Hepatocyte (in vitro differentiated cells): ENCODE measurements around the gene CSH1. TPM values are rescaled to one million over a fixed set of nuclear protein-coding genes. Genes with fewer than 3 reads are reported as not detected.
"Not testable (repeated sequence)": the region's sequence is repeated elsewhere in the genome, so short reads cannot be mapped to it uniquely, and the experiment has no call there.

Source experiments
- DNase-seq: peaks from one replicate; pipeline ENCODE4 v3.0.0-alpha.2; 2016; ENCODE audit warnings: low spot score
- H2AFZ ChIP-seq: fragments of 200-600 bp; sonication (generic); 2 replicates; pipeline ENCODE4 v1.6.0; 2016; ENCODE audit warnings: antibody characterized with exemption, mild to moderate bottlenecking
- H3K27ac ChIP-seq: fragments of 200-600 bp; sonication (generic); 2 replicates; pipeline ENCODE4 v1.5.1; 2016; ENCODE audit warnings: mild to moderate bottlenecking
- H3K27me3 ChIP-seq: fragments of 200-600 bp; sonication (generic); 2 replicates; pipeline ENCODE4 v1.6.1; 2016
- H3K36me3 ChIP-seq: fragments of 200-600 bp; sonication (generic); replicated peaks from 2 replicates; pipeline ENCODE4 v1.5.1; 2016; ENCODE audit warnings: low read depth; ENCODE audit not compliant: insufficient read depth
- H3K4me1 ChIP-seq: fragments of 200-600 bp; sonication (generic); 2 replicates; pipeline ENCODE4 v1.5.1; 2016; ENCODE audit warnings: mild to moderate bottlenecking, moderate library complexity; ENCODE audit not compliant: insufficient read depth
- H3K4me2 ChIP-seq: fragments of 200-600 bp; sonication (generic); 2 replicates; pipeline ENCODE4 v1.6.0; 2016
- H3K4me3 ChIP-seq: fragments of 200-600 bp; sonication (generic); 2 replicates; pipeline ENCODE4 v1.5.1; 2016; ENCODE audit warnings: mild to moderate bottlenecking
- H3K79me2 ChIP-seq: fragments of 200-600 bp; sonication (generic); 2 replicates; pipeline ENCODE4 v1.6.0; 2017; ENCODE audit warnings: mild to moderate bottlenecking
- H3K9me2 ChIP-seq: fragments of 200-600 bp; sonication (generic); replicated peaks from 2 replicates; pipeline ENCODE4 v1.6.0; 2017; ENCODE audit warnings: mild to moderate bottlenecking; ENCODE audit not compliant: insufficient read depth
- H3K9me3 ChIP-seq: fragments of 200-600 bp; sonication (generic); 2 replicates; pipeline ENCODE4 v1.5.1; 2016; ENCODE audit warnings: low read depth, mild to moderate bottlenecking
- H4K20me1 ChIP-seq: fragments of 200-600 bp; sonication (generic); 2 replicates; pipeline ENCODE4 v1.6.0; 2016; ENCODE audit warnings: mild to moderate bottlenecking; ENCODE audit not compliant: insufficient read depth, poor library complexity, severe bottlenecking
- EZH2 ChIP-seq: fragments of 200-600 bp; sonication (generic); IDR thresholded peaks from 2 replicates; pipeline ENCODE4 v1.6.1; 2016; ENCODE audit warnings: antibody characterized with exemption, mild to moderate bottlenecking, borderline replicate concordance
- EZH2phosphoT487 ChIP-seq: fragments of 200-600 bp; sonication (generic); IDR thresholded peaks from one replicate; pipeline ENCODE4 v1.6.1; 2018; ENCODE audit warnings: antibody characterized with exemption, mild to moderate bottlenecking, low read depth, moderate library complexity; ENCODE audit not compliant: unreplicated experiment, severe bottlenecking
- WGBS: methylation state at CpG from one replicate; pipeline ENCODE4 v1.1.6; 2016; ENCODE audit warnings: low lambda C conversion rate; ENCODE audit errors: missing lambda C conversion rate; 5-methylcytosine and 5-hydroxymethylcytosine counted together
- polyA plus RNA-seq: library from polyadenylated mRNA; unstranded; fragments of >200 nt; fragmentation: Nextera tagmentation; extraction: Ambion mirVana; gene quantifications from 2 replicates; pipeline ENCODE4 v1.2.1, GENCODE V29; 2016
- total RNA-seq: library from RNA; depleted of rRNA; stranded (reverse); fragments of >200 nt; gene quantifications from 2 replicates; pipeline ENCODE4 v1.2.3, GENCODE V29; 2014
- TF ChIP-seq, protein P1 (sequence below): fragments of 200-600 bp; sonication (generic); IDR thresholded peaks from 2 replicates; pipeline ENCODE4 v1.5.1; 2016; ENCODE audit warnings: antibody characterized with exemption, mild to moderate bottlenecking; ENCODE audit not compliant: poor library complexity

CSH1 gene
- total and polyA plus RNA-seq, 2 experiments from 2014 or later: 1.1 TPM; not detected in 1

DNA sequence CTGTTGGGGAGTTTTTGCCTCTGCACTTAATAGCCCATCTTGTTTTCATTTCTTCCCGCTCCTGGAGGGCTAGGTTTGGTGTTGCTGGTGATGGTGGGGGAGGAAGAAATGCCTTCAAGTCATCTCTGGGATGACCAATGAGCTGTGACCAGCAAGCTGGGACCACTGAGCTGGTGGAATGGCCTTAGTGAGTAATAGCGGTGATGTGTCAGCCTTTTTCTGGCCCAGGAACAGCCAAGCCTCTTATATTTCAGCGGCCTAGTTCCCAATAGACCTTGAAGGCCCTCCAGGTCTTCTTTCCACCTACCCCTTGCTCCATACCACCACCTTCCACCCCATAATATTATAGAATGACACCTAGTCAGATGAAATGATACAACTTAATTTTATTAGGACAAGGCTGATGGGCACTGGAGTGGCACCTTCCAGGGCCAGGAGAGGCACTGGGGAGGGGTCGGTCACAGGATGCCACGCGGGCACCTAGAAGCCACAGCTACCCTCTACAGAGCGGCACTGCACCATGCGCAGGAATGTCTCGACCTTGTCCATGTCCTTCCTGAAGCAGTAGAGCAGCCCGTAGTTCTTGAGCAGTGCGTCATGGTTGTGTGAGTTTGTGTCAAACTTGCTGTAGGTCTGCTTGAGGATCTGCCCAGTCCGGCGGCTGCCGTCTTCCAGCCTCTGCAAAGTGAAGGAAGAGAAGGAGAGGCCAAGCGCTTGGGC, 24.6 kb downstream of the CSH1 start:
- H3K27ac ChIP-seq, H3K4me3 ChIP-seq, H3K36me3 ChIP-seq, DNase-seq, H3K9me2 ChIP-seq, H2AFZ ChIP-seq, H3K27me3 ChIP-seq, H4K20me1 ChIP-seq, H3K4me1 ChIP-seq, H3K4me2 ChIP-seq, H3K79me2 ChIP-seq, H3K9me3 ChIP-seq: not testable (repeated sequence)
- 96% methylated on average over 11 of the region's 15 CpGs for WGBS

DNA sequence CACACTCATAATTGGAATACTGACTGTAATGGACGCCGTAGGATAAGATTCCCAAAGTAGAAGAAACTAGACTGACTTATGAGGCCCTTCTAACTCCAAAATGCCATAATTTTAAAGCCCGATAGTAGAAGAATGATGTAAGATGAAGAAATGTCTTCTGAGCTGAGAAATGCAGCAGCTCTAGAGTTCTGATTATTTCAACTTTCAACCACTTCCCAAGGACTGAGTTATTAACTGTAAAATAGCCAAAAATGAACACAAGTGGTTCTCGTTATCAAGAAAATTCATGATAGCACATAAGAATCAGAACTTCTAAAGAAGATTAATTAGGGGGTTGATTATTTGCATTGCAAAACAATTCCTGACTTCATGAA, 26.1 kb downstream of the CSH1 start:
- H3K36me3 ChIP-seq, DNase-seq, H3K9me3 ChIP-seq, H3K79me2 ChIP-seq, H3K4me2 ChIP-seq, H3K4me3 ChIP-seq, H3K9me2 ChIP-seq, H3K4me1 ChIP-seq, H3K27me3 ChIP-seq, H4K20me1 ChIP-seq, H2AFZ ChIP-seq, H3K27ac ChIP-seq: not testable (repeated sequence)
- WGBS: 93% methylated on average over 4 of the region's 4 CpGs

- not testable (repeated sequence) for H2AFZ ChIP-seq, H3K9me3 ChIP-seq, H3K4me3 ChIP-seq, H3K36me3 ChIP-seq, H3K27ac ChIP-seq, H3K27me3 ChIP-seq, H4K20me1 ChIP-seq, H3K79me2 ChIP-seq, H3K9me2 ChIP-seq, H3K4me2 ChIP-seq, H3K4me1 ChIP-seq, DNase-seq
- TF ChIP-seq, protein P1, sequence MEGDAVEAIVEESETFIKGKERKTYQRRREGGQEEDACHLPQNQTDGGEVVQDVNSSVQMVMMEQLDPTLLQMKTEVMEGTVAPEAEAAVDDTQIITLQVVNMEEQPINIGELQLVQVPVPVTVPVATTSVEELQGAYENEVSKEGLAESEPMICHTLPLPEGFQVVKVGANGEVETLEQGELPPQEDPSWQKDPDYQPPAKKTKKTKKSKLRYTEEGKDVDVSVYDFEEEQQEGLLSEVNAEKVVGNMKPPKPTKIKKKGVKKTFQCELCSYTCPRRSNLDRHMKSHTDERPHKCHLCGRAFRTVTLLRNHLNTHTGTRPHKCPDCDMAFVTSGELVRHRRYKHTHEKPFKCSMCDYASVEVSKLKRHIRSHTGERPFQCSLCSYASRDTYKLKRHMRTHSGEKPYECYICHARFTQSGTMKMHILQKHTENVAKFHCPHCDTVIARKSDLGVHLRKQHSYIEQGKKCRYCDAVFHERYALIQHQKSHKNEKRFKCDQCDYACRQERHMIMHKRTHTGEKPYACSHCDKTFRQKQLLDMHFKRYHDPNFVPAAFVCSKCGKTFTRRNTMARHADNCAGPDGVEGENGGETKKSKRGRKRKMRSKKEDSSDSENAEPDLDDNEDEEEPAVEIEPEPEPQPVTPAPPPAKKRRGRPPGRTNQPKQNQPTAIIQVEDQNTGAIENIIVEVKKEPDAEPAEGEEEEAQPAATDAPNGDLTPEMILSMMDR: peak; percentile 20
- WGBS: 46% methylated on average over 9 of the region's 9 CpGs
Measured at GRCh38 chr17:63869491-63870291, 26.7 kb downstream of the CSH1 start.

GRCh38 chr17:63866625-63867024, 29.7 kb downstream of the CSH1 start:
- H4K20me1 ChIP-seq, H3K9me3 ChIP-seq, H3K27ac ChIP-seq, H3K4me2 ChIP-seq, H3K4me3 ChIP-seq, H3K9me2 ChIP-seq, H3K4me1 ChIP-seq, H3K27me3 ChIP-seq, H2AFZ ChIP-seq, H3K79me2 ChIP-seq, H3K36me3 ChIP-seq: not testable (repeated sequence)
- WGBS: 78% methylated on average over 7 of the region's 7 CpGs
- DNase-seq: peak; percentile 19

- H2AFZ ChIP-seq: no peak overlapping the region
- H3K27ac ChIP-seq: no peak overlapping the region
- no peaks in the 10 kb centered on the region for H3K4me1 ChIP-seq
- no peak for DNase-seq
- 93% methylated on average over 3 of the region's 3 CpGs for WGBS
- no peak overlapping the region for H3K4me2 ChIP-seq
- no peaks in the 10 kb centered on the region for H3K79me2 ChIP-seq
- no peaks in the 10 kb centered on the region for H4K20me1 ChIP-seq
- H3K36me3 ChIP-seq: no peaks in the 10 kb centered on the region
- H3K9me2 ChIP-seq: no peaks in the 10 kb centered on the region
- no peaks in the 10 kb centered on the region for H3K9me3 ChIP-seq
- H3K27me3 ChIP-seq: no peaks in the 10 kb centered on the region
- no peak overlapping the region for H3K4me3 ChIP-seq
- TF ChIP-seq EZH2: no peak
- TF ChIP-seq EZH2phosphoT487: no peak
- TF ChIP-seq, protein P1: no peak
Measured at GRCh38 chr17:63859257-63859656, 37.1 kb downstream of the CSH1 start.

DNA sequence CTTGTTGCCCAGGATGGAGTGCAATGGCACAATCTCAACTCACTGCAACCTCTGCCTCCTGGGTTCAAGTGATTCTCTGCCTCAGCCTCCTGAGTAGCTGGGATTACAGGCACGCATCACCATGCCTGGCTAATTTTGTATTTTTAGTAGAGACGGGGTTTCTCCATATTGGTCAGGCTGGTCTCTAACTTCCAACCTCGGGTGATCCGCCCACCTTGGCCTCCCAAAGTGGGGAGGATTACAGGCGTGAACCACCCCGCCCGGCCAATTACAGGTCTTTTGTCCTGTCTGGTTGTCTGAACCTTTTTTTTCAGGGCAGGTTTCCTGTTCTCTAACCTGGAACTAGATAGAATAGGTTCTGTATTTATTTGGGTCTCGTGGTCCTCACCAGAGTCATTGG, 39.9 kb downstream of the CSH1 start:
- H4K20me1 ChIP-seq, H3K4me3 ChIP-seq, H3K4me2 ChIP-seq, H3K27me3 ChIP-seq, H3K79me2 ChIP-seq, H3K9me2 ChIP-seq, H3K4me1 ChIP-seq, H2AFZ ChIP-seq, H3K36me3 ChIP-seq, DNase-seq, H3K27ac ChIP-seq, H3K9me3 ChIP-seq: not testable (repeated sequence)
- 92% methylated on average over 8 of the region's 8 CpGs for WGBS
